Measurements from ENCODE around the gene TMEM236. TPM values are rescaled to one million over a fixed set of nuclear protein-coding genes. Genes with fewer than 3 reads are reported as not detected.

The TMEM236 gene
- total RNA-seq, 1 donor from 2014 or later, result 0.07 TPM

DNA sequence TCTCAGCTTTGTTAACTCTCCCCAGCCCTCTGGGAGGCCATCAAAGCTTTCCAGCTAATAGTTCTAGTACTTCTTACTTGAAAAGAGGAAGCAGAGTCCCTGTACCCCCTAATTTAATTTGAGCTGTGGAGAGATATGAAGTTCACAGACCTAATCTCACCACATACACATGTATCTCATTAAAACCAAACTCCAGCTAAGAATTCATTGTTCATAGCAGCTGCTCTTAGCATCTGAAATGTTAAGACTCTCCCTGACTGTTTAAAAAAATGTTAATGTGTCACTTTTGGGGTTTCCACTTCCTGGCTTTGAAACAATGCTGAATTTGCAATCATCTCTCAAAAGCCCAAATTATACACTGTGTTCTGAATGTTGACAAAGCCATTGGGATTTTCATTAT is 41.0 kb downstream of the TMEM236 start:
- no peak overlapping the region for H3K4me3 Mint-ChIP-seq (ENCODE audit: unreplicated experiment)
- H3K9me3 Mint-ChIP-seq (ENCODE audit: low read depth), result no peaks in the 10 kb centered on the region
- no peak overlapping the region for H3K27ac Mint-ChIP-seq (ENCODE audit: unreplicated experiment)

DNA sequence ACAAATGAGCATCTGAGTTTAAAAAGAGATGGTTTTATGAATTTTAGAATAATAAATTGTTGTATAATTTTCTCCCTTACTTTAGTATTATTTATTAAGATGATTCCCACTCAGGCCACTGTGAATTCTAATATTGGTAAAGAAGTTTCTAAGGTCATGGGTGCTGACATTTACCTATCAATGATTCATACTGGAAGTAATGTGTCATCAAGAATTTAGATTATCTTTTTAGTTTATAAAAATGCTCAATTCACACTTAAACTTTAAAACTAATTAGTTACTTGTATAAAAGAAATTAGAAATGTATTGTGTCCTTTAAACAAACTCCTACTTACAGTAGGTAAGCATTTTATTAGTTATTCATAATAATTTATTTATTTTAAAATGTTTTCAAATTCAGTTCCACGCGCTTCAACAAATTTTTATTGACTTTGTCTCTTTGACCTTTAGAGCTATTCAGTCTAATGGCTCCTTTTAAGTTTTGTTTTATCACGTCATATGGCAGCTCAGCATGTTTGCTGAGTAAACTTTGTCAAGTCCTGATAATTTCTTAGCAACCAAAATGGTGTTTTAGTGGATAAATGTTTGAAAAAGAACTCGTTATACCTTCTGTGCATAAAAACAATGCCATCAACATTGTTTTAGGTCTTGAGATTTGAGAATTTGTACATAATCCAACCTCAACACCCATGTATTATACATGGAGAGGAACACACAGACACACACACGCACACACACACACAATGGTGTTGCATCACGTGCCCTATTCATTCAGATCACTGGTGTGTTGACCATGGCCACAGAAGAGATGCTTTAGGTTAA is 42.0 kb downstream of the TMEM236 start:
- H3K36me3 Mint-ChIP-seq (ENCODE audit: low read depth), result no peaks in the 10 kb centered on the region
- no peaks in the 10 kb centered on the region for H3K9me3 Mint-ChIP-seq (ENCODE audit: low read depth)
- no peaks in the 10 kb centered on the region for H3K27me3 Mint-ChIP-seq (ENCODE audit: low read depth)
- H3K4me1 Mint-ChIP-seq (ENCODE audit: low read depth), result no peaks in the 10 kb centered on the region
- H3K27ac Mint-ChIP-seq (ENCODE audit: unreplicated experiment), result no peak overlapping the region
- no peak overlapping the region for H3K4me3 Mint-ChIP-seq (ENCODE audit: unreplicated experiment)
- no peak for DNase-seq (ENCODE audit: low spot score)
- TF ChIP-seq, protein P1, sequence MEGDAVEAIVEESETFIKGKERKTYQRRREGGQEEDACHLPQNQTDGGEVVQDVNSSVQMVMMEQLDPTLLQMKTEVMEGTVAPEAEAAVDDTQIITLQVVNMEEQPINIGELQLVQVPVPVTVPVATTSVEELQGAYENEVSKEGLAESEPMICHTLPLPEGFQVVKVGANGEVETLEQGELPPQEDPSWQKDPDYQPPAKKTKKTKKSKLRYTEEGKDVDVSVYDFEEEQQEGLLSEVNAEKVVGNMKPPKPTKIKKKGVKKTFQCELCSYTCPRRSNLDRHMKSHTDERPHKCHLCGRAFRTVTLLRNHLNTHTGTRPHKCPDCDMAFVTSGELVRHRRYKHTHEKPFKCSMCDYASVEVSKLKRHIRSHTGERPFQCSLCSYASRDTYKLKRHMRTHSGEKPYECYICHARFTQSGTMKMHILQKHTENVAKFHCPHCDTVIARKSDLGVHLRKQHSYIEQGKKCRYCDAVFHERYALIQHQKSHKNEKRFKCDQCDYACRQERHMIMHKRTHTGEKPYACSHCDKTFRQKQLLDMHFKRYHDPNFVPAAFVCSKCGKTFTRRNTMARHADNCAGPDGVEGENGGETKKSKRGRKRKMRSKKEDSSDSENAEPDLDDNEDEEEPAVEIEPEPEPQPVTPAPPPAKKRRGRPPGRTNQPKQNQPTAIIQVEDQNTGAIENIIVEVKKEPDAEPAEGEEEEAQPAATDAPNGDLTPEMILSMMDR (IDR thresholded peaks at IDR 0.05), result no peak

More for the DNA sequence above, 41.0 kb downstream of the TMEM236 start:
- TF ChIP-seq, protein P1 (IDR thresholded peaks at IDR 0.05), result no peak
- no peak for DNase-seq (ENCODE audit: low spot score)
- Mint-ChIP-seq H3K4me1 (ENCODE audit: low read depth) (peaks cover 4% of the 10 kb centered on the region), H3K36me3 (ENCODE audit: low read depth) (no peaks in the 10 kb centered on the region), H3K27me3 (ENCODE audit: low read depth) (no peaks in the 10 kb centered on the region)

DNA sequence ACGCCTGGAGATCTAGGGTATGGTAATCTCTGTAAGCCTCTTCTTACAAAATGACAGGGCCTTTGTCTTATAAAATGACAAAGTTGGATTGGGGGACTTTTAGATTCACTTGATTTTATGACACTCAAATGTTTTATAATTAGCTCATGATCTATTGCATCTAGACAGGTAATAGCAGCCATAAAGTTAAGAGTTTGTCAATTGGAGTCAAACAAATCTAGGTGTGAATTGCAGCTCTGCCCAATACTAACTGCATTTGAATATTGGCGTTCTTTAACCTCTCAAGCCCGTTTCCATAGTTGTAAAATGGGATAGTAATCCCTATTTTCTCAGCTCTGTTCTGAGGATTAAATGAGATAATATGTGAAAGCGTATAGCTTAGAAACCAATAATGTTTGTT is 43.1 kb downstream of the TMEM236 start:
- no peak for DNase-seq (ENCODE audit: low spot score)
- Mint-ChIP-seq H3K27ac (ENCODE audit: unreplicated experiment) (no peak overlapping the region), H3K4me1 (ENCODE audit: low read depth) (no peaks in the 10 kb centered on the region), H3K36me3 (ENCODE audit: low read depth) (no peaks in the 10 kb centered on the region), H3K4me3 (ENCODE audit: unreplicated experiment) (no peak overlapping the region), H3K27me3 (ENCODE audit: low read depth) (no peaks in the 10 kb centered on the region), H3K9me3 (ENCODE audit: low read depth) (no peaks in the 10 kb centered on the region)
- TF ChIP-seq, protein P1 (IDR thresholded peaks at IDR 0.05), result no peak

DNA sequence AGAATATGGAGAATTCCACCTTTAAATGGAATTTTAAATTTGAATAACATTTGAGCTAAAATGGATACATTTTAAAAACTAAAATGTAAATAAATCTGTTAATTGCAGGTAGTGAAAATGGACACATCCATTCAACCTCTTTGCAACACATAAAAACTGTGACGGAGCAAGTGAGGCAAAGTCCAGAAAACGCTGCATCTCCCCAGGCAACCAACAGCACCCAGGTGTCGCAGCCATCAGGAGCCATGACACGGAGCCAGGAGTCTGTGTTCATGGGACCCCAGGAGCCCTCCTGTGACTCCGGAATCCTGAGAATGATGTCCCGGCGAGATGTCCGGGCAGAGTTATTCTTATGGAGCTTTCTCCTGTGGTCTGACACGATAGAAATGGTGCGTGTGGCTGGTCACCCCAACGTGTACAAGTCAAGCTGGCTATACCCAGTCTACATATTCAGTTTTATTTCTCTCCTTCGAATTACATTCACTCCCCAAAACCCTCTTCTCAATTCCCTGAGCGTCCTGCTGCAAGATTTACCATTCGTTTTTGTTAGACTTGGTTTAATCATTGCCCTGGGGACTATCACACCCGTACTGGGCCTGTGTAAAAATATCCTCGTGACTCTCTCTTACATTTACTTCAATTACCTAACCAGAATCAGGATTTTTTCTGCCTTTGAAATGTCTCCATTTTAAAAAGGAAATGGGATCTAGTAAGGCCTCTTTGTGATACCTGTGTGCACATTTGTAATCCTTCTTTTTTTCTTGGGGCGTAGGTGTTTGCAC is 44.0 kb downstream of the TMEM236 start:
- TF ChIP-seq, protein P1 (IDR thresholded peaks at IDR 0.05), result no peak
- Mint-ChIP-seq H3K27ac (ENCODE audit: unreplicated experiment) (no peak overlapping the region), H3K27me3 (ENCODE audit: low read depth) (no peaks in the 10 kb centered on the region), H3K4me1 (ENCODE audit: low read depth) (no peaks in the 10 kb centered on the region), H3K9me3 (ENCODE audit: low read depth) (no peaks in the 10 kb centered on the region), H3K36me3 (ENCODE audit: low read depth) (no peaks in the 10 kb centered on the region), H3K4me3 (ENCODE audit: unreplicated experiment) (no peak overlapping the region)
- no peak for DNase-seq (ENCODE audit: low spot score)

DNA sequence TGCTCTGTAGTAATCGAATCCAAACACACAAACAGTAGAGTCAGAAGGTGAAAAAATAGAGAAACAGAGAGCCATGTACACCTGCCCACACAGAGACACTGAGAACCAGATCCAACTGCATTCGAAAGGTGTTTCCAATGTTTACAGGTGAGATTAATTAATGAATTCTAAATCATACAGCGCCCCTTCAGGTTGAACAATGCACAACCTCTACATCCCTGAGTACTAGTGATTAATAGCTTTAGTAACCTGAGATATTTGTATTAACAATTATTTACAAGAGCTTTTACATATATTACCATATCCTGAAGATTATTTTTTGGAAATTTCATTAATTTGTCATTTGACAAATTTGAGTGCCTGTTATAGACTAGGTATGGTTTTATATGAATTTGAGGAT is 49.5 kb downstream of the TMEM236 start:
- Mint-ChIP-seq H3K4me3 (ENCODE audit: unreplicated experiment) (no peak overlapping the region), H3K4me1 (ENCODE audit: low read depth) (peaks cover 4% of the 10 kb centered on the region)

More for the DNA sequence above, 49.5 kb downstream of the TMEM236 start:
- TF ChIP-seq, protein P1 (IDR thresholded peaks at IDR 0.05), result peak; percentile 46
- Mint-ChIP-seq H3K27ac (ENCODE audit: unreplicated experiment) (no peak overlapping the region), H3K27me3 (ENCODE audit: low read depth) (no peaks in the 10 kb centered on the region), H3K9me3 (ENCODE audit: low read depth) (peaks cover 6% of the 10 kb centered on the region), H3K36me3 (ENCODE audit: low read depth) (no peaks in the 10 kb centered on the region)
- DNase-seq (ENCODE audit: low spot score), result no peak

Measured in chondrocyte (in vitro differentiated cells).